ENCODE data around the gene DCAF5.

Gene DCAF5

GRCh38 chr14:69038455-69039287 lies 114.2 kb downstream of the DCAF5 start:
- H3K4me1 ChIP-seq (ENCODE audit: low read length): no peaks in the 10 kb centered on the region
- H3K27ac ChIP-seq (ENCODE audit: low read length): no peak overlapping the region
- H3K36me3 ChIP-seq (replicated peaks; ENCODE audit: insufficient read depth, low read length): no peaks in the 10 kb centered on the region
- no peaks in the 10 kb centered on the region for H3K9me3 ChIP-seq (replicated peaks; ENCODE audit: insufficient read depth, low read length)
- no peak overlapping the region for H3K9ac ChIP-seq (ENCODE audit: low read length)
- no peaks in the 10 kb centered on the region for H3K27me3 ChIP-seq (replicated peaks; ENCODE audit: insufficient read depth, low read length)
- H2AFZ ChIP-seq (ENCODE audit: low read length): no peak overlapping the region
- H3K4me3 ChIP-seq (ENCODE audit: low read length): no peak overlapping the region
- no peaks in the 10 kb centered on the region for H3F3A ChIP-seq (ENCODE audit: insufficient read depth, low read length)
- no peak overlapping the region for H3K4me2 ChIP-seq (ENCODE audit: low read depth, low read length)
- TF ChIP-seq EZH2phosphoT487 (IDR thresholded peaks at IDR 0.05; ENCODE audit: low read length) (no peak), CTCF (IDR thresholded peaks at IDR 0.05; ENCODE audit: low read length) (no peak), EZH2 (optimal IDR thresholded peaks at IDR 0.05; ENCODE audit: low read depth, low read length) (no peak)
- no peaks in the 10 kb centered on the region for H3K9me2 ChIP-seq (replicated peaks; ENCODE audit: insufficient read depth, low read length)
- no peaks in the 10 kb centered on the region for H3K79me2 ChIP-seq (ENCODE audit: low read length)
- no peaks in the 10 kb centered on the region for H4K20me1 ChIP-seq (ENCODE audit: insufficient read depth, low read length)
- no peak for DNase-seq

GRCh38 chr14:69037790-69038454 lies 115.0 kb downstream of the DCAF5 start:
- Histone ChIP-seq H3K36me3 (replicated peaks; ENCODE audit: insufficient read depth, low read length) (no peaks in the 10 kb centered on the region), H3K79me2 (ENCODE audit: low read length) (no peaks in the 10 kb centered on the region), H3K27me3 (replicated peaks; ENCODE audit: insufficient read depth, low read length) (no peaks in the 10 kb centered on the region), H3K4me2 (ENCODE audit: low read depth, low read length) (no peak overlapping the region), H3K9ac (ENCODE audit: low read length) (no peak overlapping the region), H4K20me1 (ENCODE audit: insufficient read depth, low read length) (no peaks in the 10 kb centered on the region), H3F3A (ENCODE audit: insufficient read depth, low read length) (no peaks in the 10 kb centered on the region), H3K27ac (ENCODE audit: low read length) (no peak overlapping the region), H3K9me3 (replicated peaks; ENCODE audit: insufficient read depth, low read length) (no peaks in the 10 kb centered on the region), H3K9me2 (replicated peaks; ENCODE audit: insufficient read depth, low read length) (no peaks in the 10 kb centered on the region), H3K4me1 (ENCODE audit: low read length) (no peaks in the 10 kb centered on the region), H2AFZ (ENCODE audit: low read length) (no peak overlapping the region), H3K4me3 (ENCODE audit: low read length) (no peak overlapping the region)
- DNase-seq: no peak
- TF ChIP-seq EZH2 (optimal IDR thresholded peaks at IDR 0.05; ENCODE audit: low read depth, low read length) (no peak), EZH2phosphoT487 (IDR thresholded peaks at IDR 0.05; ENCODE audit: low read length) (no peak), CTCF (IDR thresholded peaks at IDR 0.05; ENCODE audit: low read length) (no peak)

- no peak overlapping the region for H3K27ac ChIP-seq (ENCODE audit: low read length)
- H3K4me2 ChIP-seq (ENCODE audit: low read depth, low read length): no peak overlapping the region
Observed at GRCh38 chr14:69036757-69037506, 116.0 kb downstream of the DCAF5 start.

More at GRCh38 chr14:69036757-69037506, 116.0 kb downstream of the DCAF5 start:
- Histone ChIP-seq H3K4me3 (ENCODE audit: low read length) (no peak overlapping the region), H3K9me2 (replicated peaks; ENCODE audit: insufficient read depth, low read length) (no peaks in the 10 kb centered on the region), H3K9me3 (replicated peaks; ENCODE audit: insufficient read depth, low read length) (no peaks in the 10 kb centered on the region), H3K9ac (ENCODE audit: low read length) (no peak overlapping the region), H2AFZ (ENCODE audit: low read length) (no peak overlapping the region), H3K79me2 (ENCODE audit: low read length) (no peaks in the 10 kb centered on the region), H3F3A (ENCODE audit: insufficient read depth, low read length) (no peaks in the 10 kb centered on the region), H3K36me3 (replicated peaks; ENCODE audit: insufficient read depth, low read length) (no peaks in the 10 kb centered on the region), H3K27me3 (replicated peaks; ENCODE audit: insufficient read depth, low read length) (no peaks in the 10 kb centered on the region), H3K4me1 (ENCODE audit: low read length) (no peaks in the 10 kb centered on the region), H4K20me1 (ENCODE audit: insufficient read depth, low read length) (no peaks in the 10 kb centered on the region)
- TF ChIP-seq CTCF (IDR thresholded peaks at IDR 0.05; ENCODE audit: low read length) (no peak), EZH2 (optimal IDR thresholded peaks at IDR 0.05; ENCODE audit: low read depth, low read length) (no peak), EZH2phosphoT487 (IDR thresholded peaks at IDR 0.05; ENCODE audit: low read length) (no peak)
- DNase-seq: no peak

All from MM.1S (cell line).